ENCODE measurements around the gene ENTPD5. TPM values are rescaled to one million over a fixed set of nuclear protein-coding genes. Genes with fewer than 3 reads are reported as not detected.

The ENTPD5 gene
- total RNA-seq, 2 experiments from 2014 or later, result 7.5 to 18.1 TPM

DNA sequence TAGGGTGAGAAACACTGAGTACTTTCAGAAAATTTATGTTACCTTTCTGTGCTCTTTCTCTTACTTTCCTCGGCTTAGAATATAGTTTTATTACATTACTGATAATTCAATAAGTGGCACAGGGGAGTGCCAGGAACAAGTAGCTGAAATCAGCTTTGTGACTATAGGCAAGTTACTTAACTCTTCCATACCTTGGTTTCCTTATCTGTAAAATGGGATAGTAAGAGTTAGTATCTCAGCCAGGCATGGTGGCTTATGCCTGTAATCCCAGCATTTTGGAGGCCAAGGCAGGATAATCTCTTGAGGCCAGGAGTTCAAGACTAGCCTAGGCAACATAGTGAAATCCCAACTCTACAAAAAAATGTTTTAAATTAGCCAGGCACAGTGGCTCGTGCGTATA lies 15.5 kb upstream of the ENTPD5 start:
- no TSS peak for BruUV-seq (replicated peaks)
- no peaks in the 10 kb centered on the region for H3K9me2 ChIP-seq (ENCODE audit: insufficient read depth, low read length)
- CTCF ChIA-PET (ENCODE audit: unreplicated experiment), result no interaction called here
- no peak overlapping the region for H3K4me3 ChIP-seq (ENCODE audit: low read depth, low read length, poor library complexity, severe bottlenecking)
- H4K20me1 ChIP-seq (ENCODE audit: insufficient read depth, low read length), result no peaks in the 10 kb centered on the region
- intact Hi-C loops (cut with micrococcal nuclease; ENCODE audit: unreplicated experiment), result loop anchor here (10.0 kb wide), 2 partner anchors 320 to 530 kb away; partner anchors contain the start of gene PNMA1
- no peak for DNase-seq (ENCODE audit: low spot score)
- H3K4me1 ChIP-seq (ENCODE audit: insufficient read depth, low read length, poor library complexity, severe bottlenecking), result no peaks in the 10 kb centered on the region
- no peak overlapping the region for H2AFZ ChIP-seq (ENCODE audit: low read length)
- POLR2A ChIA-PET, result interaction anchor here (0.6 to 0.7 kb wide), 3 partner anchors 15 to 571 kb away, joined by 3 to 5 read pairs (median 5); no protein-coding TSS in a partner anchor
- no peaks in the 10 kb centered on the region for H3K9me3 ChIP-seq (ENCODE audit: low read length)
- no peak overlapping the region for H3K4me2 ChIP-seq (ENCODE audit: low read length)
- TF ChIP-seq, protein P1, sequence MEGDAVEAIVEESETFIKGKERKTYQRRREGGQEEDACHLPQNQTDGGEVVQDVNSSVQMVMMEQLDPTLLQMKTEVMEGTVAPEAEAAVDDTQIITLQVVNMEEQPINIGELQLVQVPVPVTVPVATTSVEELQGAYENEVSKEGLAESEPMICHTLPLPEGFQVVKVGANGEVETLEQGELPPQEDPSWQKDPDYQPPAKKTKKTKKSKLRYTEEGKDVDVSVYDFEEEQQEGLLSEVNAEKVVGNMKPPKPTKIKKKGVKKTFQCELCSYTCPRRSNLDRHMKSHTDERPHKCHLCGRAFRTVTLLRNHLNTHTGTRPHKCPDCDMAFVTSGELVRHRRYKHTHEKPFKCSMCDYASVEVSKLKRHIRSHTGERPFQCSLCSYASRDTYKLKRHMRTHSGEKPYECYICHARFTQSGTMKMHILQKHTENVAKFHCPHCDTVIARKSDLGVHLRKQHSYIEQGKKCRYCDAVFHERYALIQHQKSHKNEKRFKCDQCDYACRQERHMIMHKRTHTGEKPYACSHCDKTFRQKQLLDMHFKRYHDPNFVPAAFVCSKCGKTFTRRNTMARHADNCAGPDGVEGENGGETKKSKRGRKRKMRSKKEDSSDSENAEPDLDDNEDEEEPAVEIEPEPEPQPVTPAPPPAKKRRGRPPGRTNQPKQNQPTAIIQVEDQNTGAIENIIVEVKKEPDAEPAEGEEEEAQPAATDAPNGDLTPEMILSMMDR (conservative IDR thresholded peaks at IDR 0.05; ENCODE audit: low read length), result no peak
- TF ChIP-seq EZH2phosphoT487 (IDR thresholded peaks at IDR 0.05; ENCODE audit: borderline replicate concordance, low read depth, low read length), result no peak
- no peak overlapping the region for H3K27ac ChIP-seq (ENCODE audit: low read depth, low read length, poor library complexity, severe bottlenecking)
- H3K36me3 ChIP-seq (ENCODE audit: insufficient read depth, low read length), result no peaks in the 10 kb centered on the region
- H3K79me2 ChIP-seq (ENCODE audit: insufficient read depth, low read depth, low read length), result no peaks in the 10 kb centered on the region

DNA sequence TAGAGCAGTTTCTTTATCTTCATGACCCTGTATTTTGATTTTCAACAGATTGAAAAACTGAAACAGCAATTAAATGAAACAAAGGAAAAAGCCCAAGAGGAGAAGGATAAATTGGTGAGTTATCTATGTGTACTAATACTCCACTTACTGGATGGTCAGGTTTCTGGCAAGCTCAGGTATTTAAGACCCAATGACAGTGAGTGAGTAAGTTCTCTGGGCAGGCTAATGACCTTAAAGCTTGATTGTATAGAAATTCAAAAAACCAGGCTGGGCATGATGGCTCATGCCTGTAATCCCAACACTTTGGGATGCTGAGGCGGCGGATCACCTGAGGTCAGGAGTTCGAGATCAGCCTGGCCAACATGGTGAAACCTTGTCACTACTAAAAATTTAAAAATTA lies 10.0 kb upstream of the ENTPD5 start:
- no peak for TF ChIP-seq EZH2phosphoT487 (IDR thresholded peaks at IDR 0.05; ENCODE audit: borderline replicate concordance, low read depth, low read length)
- TF ChIP-seq, protein P1 (conservative IDR thresholded peaks at IDR 0.05; ENCODE audit: low read length), result no peak
- Histone ChIP-seq H2AFZ (ENCODE audit: low read length) (no peak overlapping the region), H3K9me2 (ENCODE audit: insufficient read depth, low read length) (no peaks in the 10 kb centered on the region), H3K9me3 (ENCODE audit: low read length) (no peaks in the 10 kb centered on the region), H3K27ac (ENCODE audit: low read depth, low read length, poor library complexity, severe bottlenecking) (no peak overlapping the region), H4K20me1 (ENCODE audit: insufficient read depth, low read length) (no peaks in the 10 kb centered on the region), H3K79me2 (ENCODE audit: insufficient read depth, low read depth, low read length) (no peaks in the 10 kb centered on the region), H3K4me2 (ENCODE audit: low read length) (no peak overlapping the region), H3K36me3 (ENCODE audit: insufficient read depth, low read length) (no peaks in the 10 kb centered on the region), H3K4me3 (ENCODE audit: low read depth, low read length, poor library complexity, severe bottlenecking) (no peak overlapping the region), H3K4me1 (ENCODE audit: insufficient read depth, low read length, poor library complexity, severe bottlenecking) (no peaks in the 10 kb centered on the region)
- BruUV-seq (replicated peaks), result no TSS peak
- ChIA-PET CTCF (ENCODE audit: unreplicated experiment) (no interaction called here), POLR2A (no interaction called here)
- intact Hi-C loops (cut with micrococcal nuclease; ENCODE audit: unreplicated experiment), result no loop called here
- DNase-seq (ENCODE audit: low spot score), result no peak

GRCh38 chr14:74022346-74022745 lies 3.3 kb upstream of the ENTPD5 start:
- Histone ChIP-seq H3K4me3 (ENCODE audit: low read depth, low read length, poor library complexity, severe bottlenecking) (no peak overlapping the region), H4K20me1 (ENCODE audit: insufficient read depth, low read length) (no peaks in the 10 kb centered on the region), H3K4me1 (ENCODE audit: insufficient read depth, low read length, poor library complexity, severe bottlenecking) (peaks cover 3% of the 10 kb centered on the region), H3K9me2 (ENCODE audit: insufficient read depth, low read length) (no peaks in the 10 kb centered on the region), H3K36me3 (ENCODE audit: insufficient read depth, low read length) (no peaks in the 10 kb centered on the region), H3K27ac (ENCODE audit: low read depth, low read length, poor library complexity, severe bottlenecking) (no peak overlapping the region), H3K9me3 (ENCODE audit: low read length) (no peaks in the 10 kb centered on the region), H3K4me2 (ENCODE audit: low read length) (no peak overlapping the region), H3K79me2 (ENCODE audit: insufficient read depth, low read depth, low read length) (no peaks in the 10 kb centered on the region), H2AFZ (ENCODE audit: low read length) (no peak overlapping the region)
- BruUV-seq (replicated peaks), result no TSS peak
- TF ChIP-seq EZH2phosphoT487 (IDR thresholded peaks at IDR 0.05; ENCODE audit: borderline replicate concordance, low read depth, low read length), result no peak
- TF ChIP-seq, protein P1 (conservative IDR thresholded peaks at IDR 0.05; ENCODE audit: low read length), result no peak
- ChIA-PET CTCF (ENCODE audit: unreplicated experiment) (no interaction called here), POLR2A (no interaction called here)
- intact Hi-C loops (cut with micrococcal nuclease; ENCODE audit: unreplicated experiment), result no loop called here
- DNase-seq (ENCODE audit: low spot score), result no peak

Data from OCI-LY7 (cell line).